Raji (cell line): ENCODE measurements around the gene CKAP5.

Experiments used
- POLR2A ChIP-seq: IDR thresholded peaks from 2 replicates; pipeline ENCODE4 v1.6.1; 2011; ENCODE audit warnings: low read depth, low read length, control low read depth; ENCODE audit not compliant: insufficient read depth

Gene CKAP5

DNA sequence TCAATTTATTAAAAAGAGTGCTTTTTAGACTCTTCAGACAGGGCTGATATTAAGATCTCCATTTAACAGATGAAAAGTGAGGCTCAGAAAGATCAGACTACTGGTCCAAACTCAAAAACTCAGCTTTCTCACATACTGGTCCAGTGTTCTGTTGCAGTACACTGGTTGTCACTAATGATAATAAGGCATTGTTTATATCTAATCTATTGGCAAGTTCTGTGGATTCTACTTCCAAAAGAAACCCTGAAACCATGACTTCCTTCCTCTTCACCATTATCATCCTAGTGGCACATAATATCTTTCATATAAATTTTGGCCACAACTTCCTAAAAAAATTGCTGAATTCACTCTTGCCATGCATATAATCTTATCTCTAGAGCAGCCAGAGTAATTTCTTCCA is 90.1 kb downstream of the CKAP5 start:
- TF ChIP-seq POLR2A = no peak

- TF ChIP-seq POLR2A = no peak
Measured at GRCh38 chr11:46747150-46747549, 98.9 kb downstream of the CKAP5 start.

GRCh38 chr11:46745995-46746394 is 100.1 kb downstream of the CKAP5 start:
- TF ChIP-seq POLR2A = no peak

DNA sequence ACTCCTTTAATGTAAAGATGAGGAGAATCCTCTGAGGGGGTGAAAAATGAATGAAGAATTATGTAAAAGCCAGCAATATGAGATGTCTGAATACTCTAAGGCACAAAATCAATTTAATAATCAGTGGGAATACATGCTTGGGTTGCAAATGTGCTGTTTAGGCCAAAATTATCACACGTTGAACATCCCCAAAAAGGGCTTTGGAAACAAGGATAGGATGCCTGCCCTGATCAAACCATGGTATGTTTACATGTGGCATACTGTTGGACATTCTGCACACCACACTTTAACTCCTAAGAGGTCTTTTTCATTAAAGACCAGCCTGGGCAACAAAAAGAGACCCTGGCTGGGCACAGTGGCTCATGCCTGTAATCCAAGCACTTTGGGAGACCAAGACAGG is 100.8 kb downstream of the CKAP5 start:
- no peak for TF ChIP-seq POLR2A

- no peak for TF ChIP-seq POLR2A
Measured at GRCh38 chr11:46743693-46744339, 102.3 kb downstream of the CKAP5 start.

- TF ChIP-seq POLR2A = no peak
Measured at GRCh38 chr11:46743043-46743442, 103.0 kb downstream of the CKAP5 start.

- TF ChIP-seq POLR2A = no peak
Measured at GRCh38 chr11:46741600-46742484, 104.2 kb downstream of the CKAP5 start.

- no peak for TF ChIP-seq POLR2A
Measured at GRCh38 chr11:46738887-46739286, 107.2 kb downstream of the CKAP5 start.

DNA sequence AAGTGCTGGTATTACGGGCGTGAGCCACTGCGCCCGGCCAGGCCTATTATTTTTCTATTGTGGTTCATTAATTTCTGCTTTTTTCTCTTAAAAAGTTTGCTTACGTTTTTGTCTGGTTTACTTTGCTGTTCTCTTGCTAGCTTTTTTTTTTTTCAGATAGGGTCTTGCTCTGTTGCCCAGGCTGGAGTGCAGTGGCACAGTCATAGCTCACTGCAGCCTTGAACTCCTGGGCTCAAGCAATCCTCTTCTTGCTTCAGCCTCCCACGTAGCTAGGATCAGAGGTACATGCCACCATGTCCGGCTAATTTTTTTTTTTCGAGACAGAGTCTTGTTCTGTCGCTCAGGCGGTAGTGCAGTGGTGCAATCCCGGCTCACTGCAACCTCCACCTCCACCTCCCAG is 108.4 kb downstream of the CKAP5 start:
- TF ChIP-seq POLR2A = no peak

GRCh38 chr11:46736615-46737014 is 109.5 kb downstream of the CKAP5 start:
- no peak for TF ChIP-seq POLR2A

GRCh38 chr11:46736146-46736545 is 109.9 kb downstream of the CKAP5 start:
- no peak for TF ChIP-seq POLR2A

GRCh38 chr11:46733234-46733633 is 112.8 kb downstream of the CKAP5 start:
- no peak for TF ChIP-seq POLR2A

GRCh38 chr11:46731545-46731944 is 114.5 kb downstream of the CKAP5 start:
- TF ChIP-seq POLR2A = no peak

GRCh38 chr11:46729110-46730027 is 116.7 kb downstream of the CKAP5 start:
- TF ChIP-seq POLR2A = no peak

DNA sequence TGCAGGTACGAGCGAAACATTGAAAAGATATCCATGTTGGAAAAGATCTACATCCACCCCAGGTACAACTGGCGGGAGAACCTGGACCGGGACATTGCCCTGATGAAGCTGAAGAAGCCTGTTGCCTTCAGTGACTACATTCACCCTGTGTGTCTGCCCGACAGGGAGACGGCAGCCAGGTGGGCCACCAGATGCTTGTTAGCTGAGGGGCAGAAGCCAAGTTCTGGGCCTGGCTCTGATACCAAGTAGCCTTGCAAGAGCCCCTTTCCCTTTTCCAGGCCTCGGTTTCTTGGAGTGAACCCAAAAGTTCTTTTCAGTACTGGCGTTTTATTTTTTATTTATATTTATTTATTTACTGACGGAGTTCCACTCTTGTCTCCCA is 117.4 kb downstream of the CKAP5 start:
- no peak for TF ChIP-seq POLR2A

GRCh38 chr11:46727952-46728658 is 118.0 kb downstream of the CKAP5 start:
- no peak for TF ChIP-seq POLR2A
